Measurements from ENCODE around the gene RSU1.

DNA sequence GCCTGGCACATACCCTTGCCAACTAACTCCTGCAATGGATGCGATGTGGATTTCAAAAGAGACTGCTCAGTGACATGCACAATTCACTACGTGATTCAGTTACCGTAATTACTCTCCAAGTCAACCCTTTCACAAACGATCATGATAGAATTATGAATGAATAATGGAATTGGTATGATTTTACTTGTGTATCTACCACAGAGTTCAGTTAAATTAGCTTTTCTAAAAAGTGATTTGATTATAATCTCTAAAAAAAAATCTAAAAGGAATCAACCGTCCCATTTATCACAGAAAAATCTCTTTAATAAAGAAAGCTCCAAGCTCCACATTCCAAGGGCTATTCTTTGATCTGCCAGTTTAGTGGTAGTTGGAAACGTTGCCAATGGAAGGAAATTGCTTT is 30.4 kb upstream of the RSU1 start:
- TF ChIP-seq, protein P1, sequence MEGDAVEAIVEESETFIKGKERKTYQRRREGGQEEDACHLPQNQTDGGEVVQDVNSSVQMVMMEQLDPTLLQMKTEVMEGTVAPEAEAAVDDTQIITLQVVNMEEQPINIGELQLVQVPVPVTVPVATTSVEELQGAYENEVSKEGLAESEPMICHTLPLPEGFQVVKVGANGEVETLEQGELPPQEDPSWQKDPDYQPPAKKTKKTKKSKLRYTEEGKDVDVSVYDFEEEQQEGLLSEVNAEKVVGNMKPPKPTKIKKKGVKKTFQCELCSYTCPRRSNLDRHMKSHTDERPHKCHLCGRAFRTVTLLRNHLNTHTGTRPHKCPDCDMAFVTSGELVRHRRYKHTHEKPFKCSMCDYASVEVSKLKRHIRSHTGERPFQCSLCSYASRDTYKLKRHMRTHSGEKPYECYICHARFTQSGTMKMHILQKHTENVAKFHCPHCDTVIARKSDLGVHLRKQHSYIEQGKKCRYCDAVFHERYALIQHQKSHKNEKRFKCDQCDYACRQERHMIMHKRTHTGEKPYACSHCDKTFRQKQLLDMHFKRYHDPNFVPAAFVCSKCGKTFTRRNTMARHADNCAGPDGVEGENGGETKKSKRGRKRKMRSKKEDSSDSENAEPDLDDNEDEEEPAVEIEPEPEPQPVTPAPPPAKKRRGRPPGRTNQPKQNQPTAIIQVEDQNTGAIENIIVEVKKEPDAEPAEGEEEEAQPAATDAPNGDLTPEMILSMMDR (IDR thresholded peaks at IDR 0.05), result no peak
- no peak for TF ChIP-seq POLR2A (IDR thresholded peaks at IDR 0.05)
- TF ChIP-seq POLR2AphosphoS5 (IDR thresholded peaks at IDR 0.05), result no peak
- TF ChIP-seq EP300 (IDR thresholded peaks at IDR 0.05), result no peak
